NCI-H2029 (cell line): Measurements from ENCODE around the gene BIN2.
A peak's percentile ranks its signal among the peaks of the same experiment; 100 is the strongest.

Source experiments
- DNase-seq: peaks from one replicate; lab custom pipeline; 2025; lab: John Stamatoyannopoulos, UW

Gene BIN2

GRCh38 chr12:51323966-51324895 is at the start of gene BIN2:
Gene BIN2 (minus strand): TSS chr12:51324174. CDS start chr12:51324102, 72 bp downstream.
- DNase-seq, result no peak

- no peak for DNase-seq
Observed at GRCh38 chr12:51373187-51373586, 49.2 kb upstream of the BIN2 start.

GRCh38 chr12:51372021-51372420 is 48.0 kb upstream of the BIN2 start:
- DNase-seq, result no peak

- peak; percentile 34 for DNase-seq
Observed at GRCh38 chr12:51371295-51371953, 47.5 kb upstream of the BIN2 start.

- DNase-seq, result no peak
Observed at GRCh38 chr12:51370667-51371066, 46.7 kb upstream of the BIN2 start.

- DNase-seq, result no peak
Observed at GRCh38 chr12:51369581-51369980, 45.6 kb upstream of the BIN2 start.

GRCh38 chr12:51368640-51369517 is 44.9 kb upstream of the BIN2 start:
- DNase-seq, result peak; percentile 56

- no peak for DNase-seq
Observed at GRCh38 chr12:51365276-51365675, 41.3 kb upstream of the BIN2 start.

GRCh38 chr12:51364001-51364400 is 40.0 kb upstream of the BIN2 start:
- no peak for DNase-seq

GRCh38 chr12:51362747-51363342 is 38.9 kb upstream of the BIN2 start:
- no peak for DNase-seq

GRCh38 chr12:51362307-51362706 is 38.3 kb upstream of the BIN2 start:
- DNase-seq, result no peak

GRCh38 chr12:51361161-51362016 is 37.4 kb upstream of the BIN2 start:
- DNase-seq, result no peak

GRCh38 chr12:51360315-51360714 is 36.3 kb upstream of the BIN2 start:
- DNase-seq, result no peak

GRCh38 chr12:51359851-51360250 is 35.9 kb upstream of the BIN2 start:
- DNase-seq, result no peak

GRCh38 chr12:51358496-51358895 is 34.5 kb upstream of the BIN2 start:
- no peak for DNase-seq

- DNase-seq, result no peak
Observed at GRCh38 chr12:51357374-51358047, 33.5 kb upstream of the BIN2 start.

GRCh38 chr12:51351913-51352532 is 28.0 kb upstream of the BIN2 start:
- DNase-seq, result no peak

GRCh38 chr12:51349026-51349425 is 25.1 kb upstream of the BIN2 start:
- no peak for DNase-seq

GRCh38 chr12:51348116-51348515 is 24.1 kb upstream of the BIN2 start:
- DNase-seq, result no peak

- no peak for DNase-seq
Observed at GRCh38 chr12:51346581-51346980, 22.6 kb upstream of the BIN2 start, which contains the start of gene CELA1. Gene CELA1 (minus strand): TSS chr12:51346679. CDS start chr12:51346638, 41 bp downstream.
